Chondrocyte (in vitro differentiated cells): ENCODE data around the gene FHIT. TPM values are rescaled to one million over a fixed set of nuclear protein-coding genes. Genes with fewer than 3 reads are reported as not detected.

Experiments
- DNase-seq: peaks from one replicate; pipeline ENCODE4 v3.0.0; 2021; ENCODE audit warnings: mixed read lengths, low spot score
- H3K27ac Mint-ChIP-seq: one replicate; pipeline ENCODE4 v1.8.0; 2021; ENCODE audit warnings: mild to moderate bottlenecking, moderate library complexity, mixed read lengths; ENCODE audit not compliant: unreplicated experiment
- H3K27me3 Mint-ChIP-seq: 2 replicates; pipeline ENCODE4 v1.8.0; 2021; ENCODE audit warnings: low read depth, mixed read lengths
- H3K36me3 Mint-ChIP-seq: 2 replicates; pipeline ENCODE4 v1.8.0; 2021; ENCODE audit warnings: low read depth, mixed read lengths
- H3K4me1 Mint-ChIP-seq: 2 replicates; pipeline ENCODE4 v1.8.0; 2021; ENCODE audit warnings: low read depth, mild to moderate bottlenecking, mixed read lengths
- H3K4me3 Mint-ChIP-seq: one replicate; pipeline ENCODE4 v1.8.0; 2021; ENCODE audit warnings: mild to moderate bottlenecking, moderate library complexity, mixed read lengths; ENCODE audit not compliant: unreplicated experiment
- H3K9me3 Mint-ChIP-seq: 2 replicates; pipeline ENCODE4 v1.8.0; 2021; ENCODE audit warnings: low read depth, mixed read lengths
- CTCF ChIP-seq: fragments of 200-600 bp; sonication (generic); IDR thresholded peaks from 2 replicates; pipeline ENCODE4 v1.5.0; 2021; ENCODE audit warnings: antibody characterized with exemption, mild to moderate bottlenecking, moderate library complexity
- total RNA-seq: library from RNA; stranded (reverse); gene quantifications from 3 replicates; pipeline ENCODE4 v1.2.1, GENCODE V29; 2021

FHIT gene
- total RNA-seq, 1 donor from 2014 or later: 3.8 TPM

GRCh38 chr3:60080648-60081047 lies 1170.6 kb downstream of the FHIT start:
- peaks cover 1% of the 10 kb centered on the region for H3K36me3 Mint-ChIP-seq
- no peaks in the 10 kb centered on the region for H3K27me3 Mint-ChIP-seq
- DNase-seq: no peak
- H3K27ac Mint-ChIP-seq: no peak overlapping the region
- peaks cover 5% of the 10 kb centered on the region for H3K9me3 Mint-ChIP-seq
- H3K4me1 Mint-ChIP-seq: peaks cover 13% of the 10 kb centered on the region
- H3K4me3 Mint-ChIP-seq: no peak overlapping the region
- no peak for TF ChIP-seq CTCF

- H3K27ac Mint-ChIP-seq: no peak overlapping the region
- H3K9me3 Mint-ChIP-seq: peaks cover 5% of the 10 kb centered on the region
- no peak for DNase-seq
- H3K4me3 Mint-ChIP-seq: no peak overlapping the region
- H3K36me3 Mint-ChIP-seq: no peaks in the 10 kb centered on the region
- TF ChIP-seq CTCF: no peak
- peaks cover 16% of the 10 kb centered on the region for H3K4me1 Mint-ChIP-seq
- H3K27me3 Mint-ChIP-seq: no peaks in the 10 kb centered on the region
Observed at GRCh38 chr3:60079076-60079475, 1172.2 kb downstream of the FHIT start.

DNA sequence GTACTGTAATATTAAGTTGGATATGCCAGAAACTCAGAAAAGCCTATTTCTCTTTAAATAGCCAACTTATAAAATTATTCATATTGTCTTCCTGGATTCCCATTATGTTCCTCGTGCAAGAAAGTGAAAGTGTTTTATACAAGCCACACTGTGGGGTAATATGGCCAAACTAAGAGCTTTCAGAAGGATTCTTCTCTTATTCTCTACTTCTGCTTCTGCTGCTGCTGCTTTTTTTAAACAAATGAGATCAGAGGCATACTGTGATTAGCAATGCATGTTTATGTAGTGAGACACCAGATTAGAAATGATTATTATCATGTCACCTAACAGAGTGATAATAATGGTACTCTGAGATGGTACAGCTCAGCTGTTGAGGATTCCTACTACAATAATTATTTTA lies 1174.9 kb downstream of the FHIT start:
- Mint-ChIP-seq H3K4me3 (no peak overlapping the region), H3K36me3 (no peaks in the 10 kb centered on the region), H3K4me1 (peaks cover 25% of the 10 kb centered on the region), H3K27ac (no peak overlapping the region), H3K27me3 (no peaks in the 10 kb centered on the region), H3K9me3 (peaks cover 5% of the 10 kb centered on the region)
- DNase-seq: no peak
- no peak for TF ChIP-seq CTCF

GRCh38 chr3:60073942-60074341 lies 1177.3 kb downstream of the FHIT start:
- no peaks in the 10 kb centered on the region for H3K27me3 Mint-ChIP-seq

DNA sequence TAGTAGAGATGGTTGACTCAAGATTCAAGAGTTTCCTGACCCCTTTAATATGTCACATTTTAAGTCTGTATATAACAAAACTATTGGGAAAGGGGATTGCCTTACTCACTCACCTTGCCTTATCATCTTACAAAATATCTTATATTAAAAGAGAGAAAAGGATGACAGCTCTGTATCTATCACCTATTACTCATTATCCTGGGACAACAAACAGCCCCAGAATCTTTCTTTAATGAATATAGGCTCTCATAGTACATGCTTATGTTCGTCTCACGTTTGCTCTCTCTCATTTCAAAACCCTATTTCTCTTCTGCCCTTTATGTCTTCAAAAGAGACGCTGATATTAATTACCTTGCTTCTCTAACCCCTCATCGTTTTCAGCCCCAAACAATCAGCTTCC lies 1178.0 kb downstream of the FHIT start:
- H3K36me3 Mint-ChIP-seq: no peaks in the 10 kb centered on the region
- peaks cover 3% of the 10 kb centered on the region for H3K9me3 Mint-ChIP-seq
- peaks cover 25% of the 10 kb centered on the region for H3K4me1 Mint-ChIP-seq
- no peak for DNase-seq
- no peaks in the 10 kb centered on the region for H3K27me3 Mint-ChIP-seq
- H3K4me3 Mint-ChIP-seq: no peak overlapping the region
- no peak for TF ChIP-seq CTCF
- no peak overlapping the region for H3K27ac Mint-ChIP-seq

More at GRCh38 chr3:60073942-60074341, 1177.3 kb downstream of the FHIT start:
- no peak for DNase-seq
- Mint-ChIP-seq H3K4me3 (no peak overlapping the region), H3K4me1 (peaks cover 25% of the 10 kb centered on the region), H3K27ac (no peak overlapping the region), H3K9me3 (peaks cover 5% of the 10 kb centered on the region), H3K36me3 (no peaks in the 10 kb centered on the region)
- TF ChIP-seq CTCF: no peak
